Glutamatergic neuron (in vitro differentiated cells): ENCODE results near the gene BTG4. TPM values are rescaled to one million over a fixed set of nuclear protein-coding genes. Genes with fewer than 3 reads are reported as not detected.

Experiments used
- DNase-seq: peaks from one replicate; pipeline ENCODE4 v3.0.0; 2022
- H3K27ac Mint-ChIP-seq: one replicate; pipeline ENCODE4 v1.8.0; 2020; ENCODE audit warnings: mild to moderate bottlenecking, mixed read lengths, inconsistent platforms; ENCODE audit not compliant: unreplicated experiment
- H3K27me3 Mint-ChIP-seq: one replicate; pipeline ENCODE4 v1.8.0; 2020; ENCODE audit warnings: mild to moderate bottlenecking, moderate library complexity, mixed read lengths, inconsistent platforms; ENCODE audit not compliant: unreplicated experiment
- H3K36me3 Mint-ChIP-seq: one replicate; pipeline ENCODE4 v1.8.0; 2020; ENCODE audit warnings: mild to moderate bottlenecking, mixed read lengths, inconsistent platforms; ENCODE audit not compliant: unreplicated experiment
- H3K4me1 Mint-ChIP-seq: one replicate; pipeline ENCODE4 v1.8.0; 2020; ENCODE audit warnings: mild to moderate bottlenecking, low read depth, mixed read lengths, inconsistent platforms; ENCODE audit not compliant: unreplicated experiment
- H3K4me3 Mint-ChIP-seq: one replicate; pipeline ENCODE4 v1.8.0; 2020; ENCODE audit warnings: mild to moderate bottlenecking, mixed read lengths, inconsistent platforms; ENCODE audit not compliant: unreplicated experiment
- H3K9me3 Mint-ChIP-seq: one replicate; pipeline ENCODE4 v1.8.0; 2020; ENCODE audit warnings: mild to moderate bottlenecking, moderate library complexity, mixed read lengths, inconsistent platforms; ENCODE audit not compliant: unreplicated experiment
- total RNA-seq: library from RNA; stranded (reverse); fragmentation: NEBNext Ultra II Directional; extraction: Animal tissue kit (Norgen Biotek cat#: 25700); gene quantifications from one replicate; pipeline ENCODE4 v1.2.1, GENCODE V29; 2021; ENCODE audit not compliant: unreplicated experiment
- TF ChIP-seq, protein P1 (sequence below): fragments of 200-600 bp; sonication (generic); IDR thresholded peaks from one replicate; pipeline ENCODE4 v1.5.0; 2021; ENCODE audit not compliant: partially characterized antibody, unreplicated experiment

BTG4 gene
- total RNA-seq, 1 donor from 2014 or later = not detected

DNA sequence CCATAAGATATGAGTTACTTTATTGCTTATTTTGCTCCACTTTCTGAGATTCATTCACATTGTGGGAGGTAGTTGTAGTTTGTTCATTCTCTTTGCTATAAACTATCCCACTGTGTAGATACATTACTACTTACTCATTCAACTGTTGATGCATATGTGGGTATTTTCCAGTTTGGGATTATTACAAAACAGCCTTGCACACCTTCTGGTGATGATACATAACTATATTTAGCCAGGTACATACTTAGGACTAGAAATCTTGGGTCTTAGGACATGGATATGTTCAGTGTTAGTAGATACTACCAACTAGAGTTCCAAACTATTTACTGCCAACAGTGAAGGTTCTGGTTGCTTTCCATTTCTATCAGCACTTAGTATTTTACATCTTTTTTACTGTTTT, 37.8 kb downstream of the BTG4 start:
- no peak for DNase-seq
- H3K4me3 Mint-ChIP-seq = no peak overlapping the region
- H3K4me1 Mint-ChIP-seq = peaks cover 2% of the 10 kb centered on the region
- no peaks in the 10 kb centered on the region for H3K27me3 Mint-ChIP-seq
- H3K36me3 Mint-ChIP-seq = no peaks in the 10 kb centered on the region
- TF ChIP-seq, protein P1, sequence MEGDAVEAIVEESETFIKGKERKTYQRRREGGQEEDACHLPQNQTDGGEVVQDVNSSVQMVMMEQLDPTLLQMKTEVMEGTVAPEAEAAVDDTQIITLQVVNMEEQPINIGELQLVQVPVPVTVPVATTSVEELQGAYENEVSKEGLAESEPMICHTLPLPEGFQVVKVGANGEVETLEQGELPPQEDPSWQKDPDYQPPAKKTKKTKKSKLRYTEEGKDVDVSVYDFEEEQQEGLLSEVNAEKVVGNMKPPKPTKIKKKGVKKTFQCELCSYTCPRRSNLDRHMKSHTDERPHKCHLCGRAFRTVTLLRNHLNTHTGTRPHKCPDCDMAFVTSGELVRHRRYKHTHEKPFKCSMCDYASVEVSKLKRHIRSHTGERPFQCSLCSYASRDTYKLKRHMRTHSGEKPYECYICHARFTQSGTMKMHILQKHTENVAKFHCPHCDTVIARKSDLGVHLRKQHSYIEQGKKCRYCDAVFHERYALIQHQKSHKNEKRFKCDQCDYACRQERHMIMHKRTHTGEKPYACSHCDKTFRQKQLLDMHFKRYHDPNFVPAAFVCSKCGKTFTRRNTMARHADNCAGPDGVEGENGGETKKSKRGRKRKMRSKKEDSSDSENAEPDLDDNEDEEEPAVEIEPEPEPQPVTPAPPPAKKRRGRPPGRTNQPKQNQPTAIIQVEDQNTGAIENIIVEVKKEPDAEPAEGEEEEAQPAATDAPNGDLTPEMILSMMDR = no peak
- H3K27ac Mint-ChIP-seq = no peak overlapping the region
- no peaks in the 10 kb centered on the region for H3K9me3 Mint-ChIP-seq

DNA sequence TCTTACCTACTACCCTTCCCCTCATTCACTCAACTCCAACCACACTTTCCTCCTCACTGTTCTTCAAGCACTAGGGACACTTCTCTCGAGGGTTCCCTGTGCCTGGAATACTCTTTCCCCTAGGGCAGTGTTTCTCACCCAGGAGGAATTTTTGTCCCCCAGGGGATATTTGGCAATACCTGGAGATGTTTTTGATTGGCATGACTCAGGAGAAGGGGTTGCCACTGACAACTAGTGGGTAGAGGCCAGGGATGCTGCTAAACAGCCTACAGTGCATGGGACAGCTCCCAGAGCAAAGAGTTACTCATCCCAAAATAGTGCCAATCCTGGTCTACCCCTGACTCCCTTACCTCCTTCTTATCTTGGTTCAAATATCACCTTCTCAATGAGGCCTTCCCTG, 40.0 kb downstream of the BTG4 start:
- TF ChIP-seq, protein P1 = no peak
- H3K27me3 Mint-ChIP-seq = no peaks in the 10 kb centered on the region
- no peaks in the 10 kb centered on the region for H3K9me3 Mint-ChIP-seq
- no peak overlapping the region for H3K27ac Mint-ChIP-seq
- H3K4me3 Mint-ChIP-seq = no peak overlapping the region
- H3K4me1 Mint-ChIP-seq = peaks cover 6% of the 10 kb centered on the region
- no peaks in the 10 kb centered on the region for H3K36me3 Mint-ChIP-seq
- DNase-seq = no peak

DNA sequence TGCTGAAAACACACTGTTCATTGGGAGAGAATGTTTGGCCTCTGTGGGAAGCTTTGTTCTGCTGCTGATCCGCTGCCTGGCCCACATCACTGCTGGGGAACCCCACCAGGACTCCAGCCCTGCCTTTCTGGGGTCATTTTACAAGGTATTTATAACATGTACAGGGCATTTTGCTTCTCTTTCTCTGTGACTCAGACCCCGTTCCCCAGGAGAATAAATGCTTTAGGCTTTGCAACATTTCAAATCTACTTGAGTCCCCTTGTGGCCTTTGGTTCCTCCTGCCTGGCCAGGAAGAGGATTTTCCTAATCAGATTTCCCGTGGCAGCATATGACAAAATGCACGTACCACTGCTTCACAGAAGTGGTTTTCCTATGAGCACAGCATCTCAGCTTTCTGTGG, 43.0 kb downstream of the BTG4 start:
- DNase-seq = no peak
- no peak overlapping the region for H3K4me3 Mint-ChIP-seq
- peaks cover 6% of the 10 kb centered on the region for H3K4me1 Mint-ChIP-seq
- no peaks in the 10 kb centered on the region for H3K9me3 Mint-ChIP-seq
- no peaks in the 10 kb centered on the region for H3K36me3 Mint-ChIP-seq
- H3K27ac Mint-ChIP-seq = peak overlapping the region; percentile 49
- H3K27me3 Mint-ChIP-seq = no peaks in the 10 kb centered on the region
- TF ChIP-seq, protein P1 = no peak

DNA sequence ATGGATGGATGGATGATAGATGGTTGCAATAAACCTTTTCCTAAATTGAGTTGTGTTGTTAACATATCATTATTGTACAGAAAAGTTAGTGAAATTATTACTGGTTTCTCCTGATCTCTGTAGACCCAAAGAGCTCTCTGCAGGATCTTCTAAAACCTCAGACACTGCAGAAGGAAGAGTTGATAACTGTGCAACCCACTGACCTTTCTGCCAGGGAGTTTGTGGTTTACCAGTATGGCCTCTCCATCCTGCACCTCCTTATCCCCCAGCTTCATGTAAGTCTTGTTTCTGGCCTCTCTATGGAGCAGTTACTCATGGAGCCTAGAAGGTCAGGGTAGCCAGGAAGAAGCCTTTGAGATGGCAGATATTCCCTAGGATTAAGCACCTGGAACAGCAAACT, 45.6 kb downstream of the BTG4 start:
- H3K4me3 Mint-ChIP-seq = no peak overlapping the region
- TF ChIP-seq, protein P1 = no peak
- no peaks in the 10 kb centered on the region for H3K36me3 Mint-ChIP-seq
- no peak overlapping the region for H3K27ac Mint-ChIP-seq
- no peaks in the 10 kb centered on the region for H3K9me3 Mint-ChIP-seq
- no peak for DNase-seq
- H3K27me3 Mint-ChIP-seq = peaks cover 2% of the 10 kb centered on the region
- H3K4me1 Mint-ChIP-seq = peaks cover 6% of the 10 kb centered on the region

DNA sequence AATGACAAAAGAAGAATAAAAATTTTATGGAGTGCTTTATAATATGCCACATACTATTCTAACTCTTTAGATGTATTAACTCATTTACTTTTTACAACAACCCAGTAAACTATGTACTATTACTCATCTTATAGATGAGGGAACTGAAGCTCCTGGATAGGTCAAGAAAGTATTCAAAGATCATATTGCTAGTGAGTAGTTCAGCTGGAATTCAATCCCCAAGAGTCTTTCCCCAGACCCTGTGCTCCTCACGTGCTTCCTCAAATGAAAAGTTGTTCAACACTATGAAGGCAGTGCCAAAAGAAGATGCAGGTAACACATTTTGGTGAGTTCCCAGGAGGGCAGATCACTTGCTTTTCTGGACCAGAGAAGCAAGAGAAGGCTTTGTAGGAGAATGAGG, 46.8 kb downstream of the BTG4 start:
- DNase-seq = no peak
- TF ChIP-seq, protein P1 = no peak
- peaks cover 6% of the 10 kb centered on the region for H3K4me1 Mint-ChIP-seq
- H3K9me3 Mint-ChIP-seq = no peaks in the 10 kb centered on the region
- peaks cover 2% of the 10 kb centered on the region for H3K27me3 Mint-ChIP-seq
- no peak overlapping the region for H3K4me3 Mint-ChIP-seq
- H3K36me3 Mint-ChIP-seq = no peaks in the 10 kb centered on the region
- no peak overlapping the region for H3K27ac Mint-ChIP-seq
